IMR-90 (cell line): ENCODE results near the gene RSAD1. TPM values are rescaled to one million over a fixed set of nuclear protein-coding genes. Genes with fewer than 3 reads are reported as not detected.

Source experiments
- ATAC-seq: fragments of 200-7000 bp; cut with Tn5 transposase; 2 replicates; pipeline ENCODE4 v1.9.1; 2020; ENCODE audit warnings: low read depth, mild to moderate bottlenecking, moderate library complexity
- BruUV-seq: library from RNA; stranded (reverse); fragments of 400-500 nt; replicated peaks from 2 replicates; lab custom pipeline; 2021; lab: Mats Ljungman, UMichigan
- CTCF ChIA-PET: fragments of 300-600 bp; formaldehyde crosslinking; extraction: SDS; loops from one replicate; lab custom pipeline; 2021; ENCODE audit warnings: antibody characterized with exemption; lab: Yijun Ruan, JAX
- POLR2A ChIA-PET: fragments of 300-600 bp; sonication (Branson Sonifier 250); formaldehyde crosslinking; loops from one replicate; lab custom pipeline; 2022; ENCODE audit warnings: antibody characterized with exemption; ENCODE audit not compliant: unreplicated experiment; lab: Charles Lee
- DNase-seq: peaks from one replicate; pipeline ENCODE4 v3.0.0; 2013
- H2AFZ ChIP-seq: replicated peaks from 2 replicates; pipeline ENCODE3; 2013; ENCODE audit warnings: low read length, mild to moderate bottlenecking; ENCODE audit not compliant: poor library complexity
- H2AK5ac ChIP-seq: 2 replicates; pipeline ENCODE4 v1.6.1; 2013; ENCODE audit warnings: low read depth, low read length, inconsistent platforms
- H2AK9ac ChIP-seq: replicated peaks from 2 replicates; pipeline ENCODE3; 2013; ENCODE audit warnings: mild to moderate bottlenecking, low read depth, low read length, moderate library complexity; ENCODE audit not compliant: poor library complexity
- H2BK120ac ChIP-seq: 2 replicates; pipeline ENCODE4 v1.6.1; 2013; ENCODE audit warnings: low read depth, low read length, inconsistent platforms
- H2BK15ac ChIP-seq: 3 replicates; pipeline ENCODE4 v1.6.1; 2013; ENCODE audit warnings: low read depth, low read length, inconsistent platforms
- H2BK20ac ChIP-seq: 2 replicates; pipeline ENCODE4 v1.6.1; 2013; ENCODE audit warnings: low read depth, mild to moderate bottlenecking, inconsistent platforms, low read length, moderate library complexity
- H2BK5ac ChIP-seq: 2 replicates; pipeline ENCODE4 v1.6.1; 2013; ENCODE audit warnings: mild to moderate bottlenecking, low read depth, low read length, inconsistent platforms; ENCODE audit not compliant: poor library complexity, severe bottlenecking
- H3K14ac ChIP-seq: replicated peaks from 2 replicates; pipeline ENCODE4 v1.6.1; 2013; ENCODE audit warnings: low read depth, low read length, inconsistent platforms
- H3K18ac ChIP-seq: 2 replicates; pipeline ENCODE4 v1.6.1; 2013; ENCODE audit warnings: low read depth, low read length, control low read depth
- H3K23ac ChIP-seq: 2 replicates; pipeline ENCODE4 v1.6.1; 2013; ENCODE audit warnings: low read depth, low read length, inconsistent platforms
- H3K27ac ChIP-seq: 2 replicates; pipeline ENCODE4 v1.5.1; 2013; ENCODE audit warnings: mild to moderate bottlenecking, control low read depth, low read length; ENCODE audit not compliant: insufficient read depth
- H3K27me3 ChIP-seq: 2 replicates; pipeline ENCODE4 v1.6.1; 2013; ENCODE audit warnings: low read length; ENCODE audit not compliant: control insufficient read depth, insufficient read depth
- H3K36me3 ChIP-seq: 2 replicates; pipeline ENCODE4 v1.6.1; 2013; ENCODE audit warnings: low read length, mixed read lengths; ENCODE audit not compliant: control insufficient read depth, insufficient read depth
- H3K4ac ChIP-seq: 2 replicates; pipeline ENCODE4 v1.6.1; 2013; ENCODE audit warnings: low read depth, low read length, inconsistent platforms
- H3K4me1 ChIP-seq: 2 replicates; pipeline ENCODE4 v1.6.1; 2013; ENCODE audit warnings: low read length, mixed read lengths; ENCODE audit not compliant: control insufficient read depth, insufficient read depth
- H3K4me2 ChIP-seq: 2 replicates; pipeline ENCODE4 v1.6.1; 2013; ENCODE audit warnings: low read depth, mild to moderate bottlenecking, control low read depth, low read length, moderate library complexity
- H3K4me3 ChIP-seq: 2 replicates; pipeline ENCODE4 v1.5.1; 2013; ENCODE audit warnings: low read depth, mild to moderate bottlenecking, control low read depth, low read length, moderate library complexity; ENCODE audit not compliant: insufficient read depth
- H3K56ac ChIP-seq: 2 replicates; pipeline ENCODE4 v1.6.1; 2013; ENCODE audit warnings: low read length, inconsistent platforms; ENCODE audit not compliant: insufficient read depth; ENCODE audit errors: extremely low read depth
- H3K79me1 ChIP-seq, 2 experiments: 2 replicates each; pipeline ENCODE4 v1.6.1; 2013; ENCODE audit warnings: low read length in 2 of 2, inconsistent platforms in 1 of 2, low read depth in 1 of 2
- H3K9ac ChIP-seq: 2 replicates; pipeline ENCODE4 v1.6.1; 2013; ENCODE audit warnings: low read depth, low read length, control low read depth
- H3K9me1 ChIP-seq: 2 replicates; pipeline ENCODE4 v1.6.1; 2013; ENCODE audit warnings: low read length, inconsistent platforms; ENCODE audit not compliant: insufficient read depth
- H3K9me3 ChIP-seq: 2 replicates; pipeline ENCODE4 v1.6.1; 2013; ENCODE audit warnings: low read length; ENCODE audit not compliant: control insufficient read depth, insufficient read depth
- H4K20me1 ChIP-seq: 2 replicates; pipeline ENCODE4 v1.6.1; 2013; ENCODE audit warnings: low read length, inconsistent platforms; ENCODE audit not compliant: insufficient read depth
- H4K5ac ChIP-seq: 2 replicates; pipeline ENCODE4 v1.6.1; 2013; ENCODE audit warnings: mild to moderate bottlenecking, low read depth, low read length, control low read depth
- H4K8ac ChIP-seq, 2 experiments: 2 replicates each; pipeline ENCODE4 v1.6.1; 2013; ENCODE audit warnings: low read depth in 2 of 2, low read length in 2 of 2, control low read depth in 1 of 2, inconsistent platforms in 1 of 2
- H4K91ac ChIP-seq: 2 replicates; pipeline ENCODE4 v1.6.1; 2013; ENCODE audit warnings: low read depth, low read length, inconsistent platforms; ENCODE audit not compliant: insufficient read depth
- BHLHE40 ChIP-seq: fragments of 150-350 bp; IDR thresholded peaks from 2 replicates; pipeline ENCODE4 v1.6.1; 2016; ENCODE audit warnings: mild to moderate bottlenecking, low read depth, low read length
- CTCF ChIP-seq: conservative IDR thresholded peaks from 2 replicates; pipeline ENCODE4 v1.5.1; 2012; ENCODE audit warnings: mild to moderate bottlenecking, low read depth, low read length, improper control_type of control experiment
- FOS ChIP-seq: fragments of 150-350 bp; IDR thresholded peaks from 2 replicates; pipeline ENCODE4 v1.6.1; 2016; ENCODE audit warnings: low read depth, low read length
- MAFK ChIP-seq: IDR thresholded peaks from 2 replicates; pipeline ENCODE4 v1.6.1; 2012; ENCODE audit warnings: low read depth, low read length, improper control_type of control experiment
- MAZ ChIP-seq: IDR thresholded peaks from 2 replicates; pipeline ENCODE4 v1.6.1; 2012; ENCODE audit warnings: low read depth, mild to moderate bottlenecking, low read length, improper control_type of control experiment, moderate library complexity, borderline replicate concordance
- MXI1 ChIP-seq: IDR thresholded peaks from 2 replicates; pipeline ENCODE4 v1.6.1; 2012; ENCODE audit warnings: low read depth, mild to moderate bottlenecking, low read length, moderate library complexity, borderline replicate concordance
- NFE2L2 ChIP-seq: fragments of 150-350 bp; IDR thresholded peaks from 2 replicates; pipeline ENCODE4 v1.6.1; 2016; ENCODE audit warnings: low read depth, mild to moderate bottlenecking, low read length
- POLR2A ChIP-seq: IDR thresholded peaks from 2 replicates; pipeline ENCODE4 v1.6.1; 2012; ENCODE audit warnings: mild to moderate bottlenecking, low read depth, low read length
- RAD21 ChIP-seq: IDR thresholded peaks from 2 replicates; pipeline ENCODE4 v1.6.1; 2012; ENCODE audit warnings: low read length, improper control_type of control experiment
- RCOR1 ChIP-seq: IDR thresholded peaks from 2 replicates; pipeline ENCODE4 v1.6.1; 2012; ENCODE audit warnings: mild to moderate bottlenecking, low read length, improper control_type of control experiment; ENCODE audit not compliant: insufficient replicate concordance
- SMC3 ChIP-seq: fragments of 150-350 bp; IDR thresholded peaks from 2 replicates; pipeline ENCODE4 v1.6.1; 2016; ENCODE audit warnings: low read depth, mild to moderate bottlenecking, antibody characterized with exemption, low read length, moderate library complexity
- USF2 ChIP-seq: fragments of 150-350 bp; IDR thresholded peaks from 2 replicates; pipeline ENCODE4 v1.6.1; 2017; ENCODE audit warnings: mild to moderate bottlenecking, antibody characterized with exemption, low read length, low read depth
- WGBS, 2 experiments: methylation state at CpG; one replicate each; pipeline versions ENCODE4 v1.1.5 to v1.1.7; 2013; ENCODE audit warnings: missing lambda C conversion rate in 2 of 2; ENCODE audit not compliant: insufficient read length in 1 of 2; ENCODE audit errors: extremely low coverage in 2 of 2; 5-methylcytosine and 5-hydroxymethylcytosine counted together
- dilution Hi-C: fragments of 300-500 bp; cut with HindIII; formaldehyde crosslinking; loops from one replicate; pipeline ENCODE4 v1.14.3; 2018; ENCODE audit warnings: low sequenced_read_pairs; ENCODE audit not compliant: unreplicated experiment
- in situ Hi-C: fragments of 300-500 bp; cut with MboI; formaldehyde crosslinking; loops from 3 replicates; pipeline ENCODE4 v1.14.3; 2019; ENCODE audit warnings: low sequenced_read_pairs, inconsistent platforms, mixed read lengths
- intact Hi-C: fragments of 100-400 bp; cut with micrococcal nuclease; formaldehyde crosslinking; loops from 2 replicates; pipeline ENCODE4 v1.10.0; 2022
- polyA plus RNA-seq, 3 experiments: library from polyadenylated mRNA; depleted of rRNA; stranded (reverse); fragments of >200 nt; gene quantifications; 2 replicates each; pipeline ENCODE4 v1.2.3, GENCODE V29; 2012; ENCODE audit warnings: low replicate concordance in 1 of 3
- total RNA-seq: library from RNA; depleted of rRNA; stranded (reverse); fragments of >200 nt; gene quantifications from 2 replicates; pipeline ENCODE4 v1.2.3, GENCODE V29; 2012

The RSAD1 gene
- total and polyA plus RNA-seq, 2 of the 4 experiments (the other 2 are of a cell fraction), result 10.8 to 19.2 TPM

GRCh38 chr17:50453901-50454300 lies 24.8 kb upstream of the RSAD1 start:
- TF ChIP-seq USF2, result no peak
- no peak for TF ChIP-seq POLR2A
- TF ChIP-seq RAD21, result no peak
- no peak for TF ChIP-seq FOS
- no peak for TF ChIP-seq MAFK
- TF ChIP-seq RCOR1, result no peak
- no peak for TF ChIP-seq CTCF
- no peak for TF ChIP-seq MXI1
- TF ChIP-seq SMC3, result no peak
- TF ChIP-seq NFE2L2, result no peak
- no peak for TF ChIP-seq BHLHE40
- no peak for TF ChIP-seq MAZ
- no peak overlapping the region for H3K56ac ChIP-seq
- intact Hi-C loops (no loop called here), in situ Hi-C loops (no loop called here), dilution Hi-C loops (no loop called here)
- no TSS peak for BruUV-seq
- ATAC-seq (no peak), DNase-seq (no peak)
- no peak overlapping the region for H3K9ac ChIP-seq
- no peak overlapping the region for H2AK9ac ChIP-seq
- H4K91ac ChIP-seq, result no peak overlapping the region
- H4K5ac ChIP-seq, result no peak overlapping the region
- H3K36me3 ChIP-seq, result peaks cover 2% of the 10 kb centered on the region; the same call in 1 of the 2 replicates
- H3K4me3 ChIP-seq, result no peak overlapping the region
- peaks cover under 1% of the 10 kb centered on the region; the same call in 1 of the 2 replicates for H4K20me1 ChIP-seq
- no peak overlapping the region for H2BK120ac ChIP-seq
- H2AK5ac ChIP-seq, result no peak overlapping the region
- no peaks in the 10 kb centered on the region for H3K4me1 ChIP-seq
- 0 out of 2 replicates have a peak, but pooled peaks cover 2% of the 10 kb centered on the region for H3K9me1 ChIP-seq
- H3K4ac ChIP-seq, result no peak overlapping the region
- no peak overlapping the region for H4K8ac ChIP-seq
- 100% methylated on average over 3 of the region's 3 CpGs; no CpG with 5 or more reads in 1 of the 2 experiments for WGBS, 2 experiments
- H3K18ac ChIP-seq, result no peak overlapping the region
- no peak overlapping the region for H2BK5ac ChIP-seq
- no peak overlapping the region for H2BK20ac ChIP-seq
- no peak overlapping the region for H3K27ac ChIP-seq
- H2AFZ ChIP-seq, result no peak overlapping the region
- ChIA-PET POLR2A (interaction anchor here (0.6 kb wide), 1 partner anchor 632 kb away, joined by 3 read pairs; no protein-coding TSS in a partner anchor), CTCF (no interaction called here)
- H3K27me3 ChIP-seq, result no peaks in the 10 kb centered on the region
- no peak overlapping the region for H3K23ac ChIP-seq
- H3K79me1 ChIP-seq, result peaks cover 0 to 8% of the 10 kb centered on the region in 2 experiments; a peak in 1 of 4 replicates
- H3K14ac ChIP-seq, result no peak overlapping the region
- no peaks in the 10 kb centered on the region for H3K9me3 ChIP-seq
- no peak overlapping the region for H3K4me2 ChIP-seq
- H2BK15ac ChIP-seq, result no peak overlapping the region
